ENCODE data around the gene ARG2.

DNA sequence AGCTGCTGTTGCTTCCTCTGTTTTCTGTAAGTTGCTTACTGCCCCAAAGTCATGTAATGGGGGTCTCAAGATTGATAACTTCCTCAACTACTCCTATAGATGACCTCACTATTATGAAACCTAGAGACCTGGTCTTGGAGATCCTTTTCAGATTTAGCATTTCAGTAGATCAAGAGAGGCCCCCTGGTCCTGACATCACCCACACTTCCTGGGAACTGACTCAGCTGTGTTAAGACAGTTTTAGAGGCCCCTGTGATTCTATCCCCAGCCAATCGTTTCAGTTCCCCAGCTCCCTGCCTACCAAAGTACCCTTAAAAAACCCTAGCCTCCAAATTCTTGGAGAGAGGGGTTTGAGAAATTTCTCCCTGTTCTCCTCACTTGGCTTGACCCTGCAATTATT is 9.2 kb upstream of the ARG2 start:
- TF ChIP-seq POLR2A (IDR thresholded peaks at IDR 0.05; ENCODE audit: low read length) (no peak), GATA1 (IDR thresholded peaks at IDR 0.05; ENCODE audit: low read depth, low read length) (no peak)

Data from erythroblast (primary cell).